ENCODE data around the gene WBP4. TPM values are rescaled to one million over a fixed set of nuclear protein-coding genes. Genes with fewer than 3 reads are reported as not detected.
"Not testable (repeated sequence)": the region's sequence is repeated elsewhere in the genome, so short reads cannot be mapped to it uniquely, and the experiment has no call there.

The WBP4 gene
- total RNA-seq, 1 donor from 2014 or later, result 9.4 TPM

DNA sequence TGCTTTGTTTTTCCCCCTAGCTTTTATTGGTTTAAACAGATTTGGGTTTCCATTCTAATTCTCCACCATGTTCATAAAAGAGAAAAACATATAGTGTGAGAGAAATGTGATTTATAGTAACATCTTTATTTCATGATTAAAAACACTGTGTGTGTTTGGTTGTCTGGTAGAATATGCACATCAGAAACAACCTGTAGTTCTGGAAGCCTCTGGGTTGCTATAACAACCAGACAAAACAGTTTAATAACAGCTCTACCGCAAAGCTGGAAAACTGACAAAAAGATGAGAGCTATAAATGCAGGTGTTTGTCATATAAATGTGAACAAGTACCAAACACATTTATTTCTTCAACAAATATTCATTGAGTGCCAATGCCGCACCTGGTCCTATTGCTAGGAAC, 61.5 kb downstream of the WBP4 start:
- Mint-ChIP-seq H3K36me3 (peaks cover 7% of the 10 kb centered on the region), H3K4me3 (no peak overlapping the region), H3K27me3 (ENCODE audit: low read depth) (no peaks in the 10 kb centered on the region), H3K9me3 (peaks cover 3% of the 10 kb centered on the region), H3K27ac (no peak overlapping the region), H3K4me1 (no peaks in the 10 kb centered on the region)
- TF ChIP-seq CTCF (IDR thresholded peaks at IDR 0.05; ENCODE audit: unreplicated experiment), result no peak
- DNase-seq (ENCODE audit: low spot score in 2 of 2, unreplicated experiment in 2 of 2), result no peak

- peaks cover 3% of the 10 kb centered on the region for H3K9me3 Mint-ChIP-seq
- H3K4me3 Mint-ChIP-seq, result no peak overlapping the region
- H3K36me3 Mint-ChIP-seq, result peaks cover 9% of the 10 kb centered on the region
- peaks cover 35% of the 10 kb centered on the region for H3K4me1 Mint-ChIP-seq
- TF ChIP-seq CTCF (IDR thresholded peaks at IDR 0.05; ENCODE audit: unreplicated experiment), result no peak
- no peak overlapping the region for H3K27ac Mint-ChIP-seq
- no peak for DNase-seq (ENCODE audit: low spot score in 2 of 2, unreplicated experiment in 2 of 2)
- H3K27me3 Mint-ChIP-seq (ENCODE audit: low read depth), result no peaks in the 10 kb centered on the region
Measured at GRCh38 chr13:41127701-41128100, 66.4 kb downstream of the WBP4 start.

GRCh38 chr13:41130356-41130755, 69.0 kb downstream of the WBP4 start:
- Mint-ChIP-seq H3K4me3 (peak overlapping the region; percentile 39), H3K27me3 (ENCODE audit: low read depth) (no peaks in the 10 kb centered on the region), H3K36me3 (peaks cover 9% of the 10 kb centered on the region), H3K27ac (no peak overlapping the region), H3K9me3 (peaks cover 3% of the 10 kb centered on the region), H3K4me1 (peaks cover 46% of the 10 kb centered on the region)
- DNase-seq (ENCODE audit: low spot score in 2 of 2, unreplicated experiment in 2 of 2), result no peak
- no peak for TF ChIP-seq CTCF (IDR thresholded peaks at IDR 0.05; ENCODE audit: unreplicated experiment)

DNA sequence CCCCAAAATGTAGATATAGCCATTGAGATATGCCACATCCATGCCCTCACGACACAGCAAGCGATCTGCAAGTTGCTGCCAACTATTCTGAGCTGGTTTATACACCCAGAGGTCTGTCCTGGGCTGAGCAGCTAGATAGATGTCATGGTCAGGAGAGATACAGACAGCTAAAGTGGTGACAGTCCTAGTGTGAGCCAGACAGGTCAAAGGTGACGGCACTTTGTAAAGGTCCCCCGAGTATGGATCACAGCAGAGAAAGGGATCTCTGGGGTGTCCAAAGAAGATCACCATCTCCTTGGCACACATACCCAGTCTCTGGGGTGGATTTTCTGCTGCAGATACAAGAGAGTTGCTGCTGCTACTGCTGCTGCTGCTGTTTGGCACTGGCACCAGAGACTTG, 69.9 kb downstream of the WBP4 start:
- peak overlapping the region; percentile 93 for H3K4me3 Mint-ChIP-seq
- not testable (repeated sequence) for H3K27ac Mint-ChIP-seq; H3K27me3 Mint-ChIP-seq (ENCODE audit: low read depth); H3K9me3 Mint-ChIP-seq; H3K36me3 Mint-ChIP-seq; DNase-seq (ENCODE audit: low spot score in 2 of 2, unreplicated experiment in 2 of 2)
- H3K4me1 Mint-ChIP-seq, result peaks cover 46% of the 10 kb centered on the region

DNA sequence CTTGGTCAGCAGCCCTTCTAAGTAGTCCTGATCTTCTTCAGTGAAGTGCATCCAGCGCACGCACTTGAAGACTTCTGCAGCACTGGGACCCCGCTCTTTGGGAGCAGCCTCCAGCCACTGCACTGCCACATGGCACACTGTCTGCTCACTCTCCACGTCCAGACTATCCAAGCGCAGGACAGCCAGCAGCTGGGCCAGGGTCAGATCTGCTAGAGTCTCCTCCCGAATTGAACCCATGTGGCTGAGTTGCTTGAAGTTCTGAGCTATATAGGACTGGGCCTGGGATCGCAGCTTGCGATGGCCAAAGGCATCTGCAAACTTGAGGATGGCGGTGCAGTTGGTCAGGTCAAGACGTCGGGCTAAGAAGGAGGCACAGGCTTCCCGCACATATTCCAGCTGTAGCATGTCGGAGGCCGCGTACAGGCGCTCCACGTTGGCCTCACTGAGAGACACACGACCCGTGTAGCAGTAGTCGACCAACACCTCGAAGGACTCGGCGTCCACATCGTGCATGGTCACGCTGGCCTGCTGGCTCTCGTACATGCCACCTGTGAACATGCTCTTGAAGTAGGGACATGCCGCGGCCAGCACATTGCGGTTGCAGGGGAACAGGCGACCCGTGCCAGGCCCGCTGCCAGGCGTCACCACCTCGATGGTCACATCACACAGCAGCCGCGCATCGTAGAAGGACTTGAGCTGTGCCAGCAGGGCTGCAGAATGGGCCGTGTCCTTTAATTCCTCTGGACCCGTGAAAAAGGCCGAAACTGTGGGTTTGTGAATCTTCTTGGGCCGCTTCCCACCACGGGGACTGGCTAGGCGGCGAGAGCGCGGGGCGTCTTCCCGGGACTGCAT, 70.6 kb downstream of the WBP4 start:
- H3K27ac Mint-ChIP-seq, result peak overlapping the region; percentile 97
- H3K9me3 Mint-ChIP-seq; H3K27me3 Mint-ChIP-seq (ENCODE audit: low read depth); DNase-seq (ENCODE audit: low spot score in 2 of 2, unreplicated experiment in 2 of 2); H3K36me3 Mint-ChIP-seq: not testable (repeated sequence)
- peaks cover 46% of the 10 kb centered on the region for H3K4me1 Mint-ChIP-seq
- H3K4me3 Mint-ChIP-seq, result peak overlapping the region; percentile 93

DNA sequence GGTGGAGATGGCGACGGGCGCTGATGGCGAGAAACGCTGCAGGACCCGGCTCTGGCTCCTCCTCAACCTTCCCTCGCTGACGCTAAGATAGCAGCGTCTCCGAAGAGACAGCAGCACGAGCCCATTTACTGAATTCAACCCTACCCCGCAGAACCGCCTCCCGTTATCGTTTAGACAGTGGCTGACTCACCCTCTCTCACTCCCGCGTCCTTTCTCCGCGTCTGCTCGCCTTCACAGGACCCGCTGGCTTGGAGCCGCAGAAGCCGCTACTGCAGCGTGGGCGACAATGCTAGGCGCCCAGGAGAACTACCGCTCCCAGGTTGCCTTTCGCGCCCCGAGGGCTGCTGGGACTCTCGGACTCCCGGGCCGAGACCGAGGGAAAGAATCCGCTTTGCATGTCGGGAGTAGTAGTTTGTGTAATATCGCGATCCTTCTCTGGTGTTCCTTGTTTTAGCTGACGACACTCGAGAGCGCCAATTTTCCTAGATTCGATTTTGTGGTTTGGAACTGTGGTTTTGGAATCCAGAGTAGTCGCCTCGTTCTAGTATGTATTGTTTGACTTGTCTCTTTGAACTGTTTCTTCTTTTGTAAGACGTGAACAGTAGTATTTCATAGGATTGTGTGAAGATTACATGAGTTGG, 71.3 kb downstream of the WBP4 start, which contains the start of gene KBTBD6:
KBTBD6 (minus strand) TSS at position 291 of the 641 bp plus-strand sequence. CDS start 291 bp downstream, outside the sequence.
- DNase-seq (ENCODE audit: low spot score in 2 of 2, unreplicated experiment in 2 of 2), result peak; percentile 83 to 93
- Mint-ChIP-seq H3K36me3 (peaks cover 2% of the 10 kb centered on the region), H3K27ac (peak within 1 kb of the TSS; percentile 97), H3K4me1 (peaks cover 51% of the 10 kb centered on the region), H3K4me3 (peak within 1 kb of the TSS; percentile 93), H3K9me3 (no peaks in the 10 kb centered on the region), H3K27me3 (ENCODE audit: low read depth) (no peaks in the 10 kb centered on the region)
- TF ChIP-seq CTCF (IDR thresholded peaks at IDR 0.05; ENCODE audit: unreplicated experiment), result no peak

Small RNA genes lying within 50 kb of the gene (microRNA-seq; reads per million reads assigned to microRNA genes)
- not detected for gene MIR3168

Other genes with a start within 250 kb of the WBP4 start
- 76.9 to 78.0 TPM (median 77.4 TPM) in 3 replicates for gene ELF1, start 42.2 kb upstream of the WBP4 start, total RNA-seq
- 10.2 to 11.3 TPM (median 10.4 TPM) in 3 replicates for gene KBTBD6, start 71.3 kb downstream of the WBP4 start, total RNA-seq
- gene KBTBD7, start 133.1 kb downstream of the WBP4 start, total RNA-seq, result 10.7 to 11.7 TPM (median 11.1 TPM) in 3 replicates
- gene MTRF1, start 202.1 kb downstream of the WBP4 start, total RNA-seq, result 15.5 to 17.2 TPM (median 16.6 TPM) in 3 replicates
- gene NAA16, start 249.8 kb downstream of the WBP4 start, total RNA-seq, result 36.2 to 40.0 TPM (median 37.6 TPM) in 3 replicates